Glutamatergic neuron (in vitro differentiated cells): ENCODE results near the gene DXO. TPM values are rescaled to one million over a fixed set of nuclear protein-coding genes. Genes with fewer than 3 reads are reported as not detected.

ENCODE experiments used
- DNase-seq: peaks from one replicate; pipeline ENCODE4 v3.0.0; 2022
- H3K27ac Mint-ChIP-seq: one replicate; pipeline ENCODE4 v1.8.0; 2020; ENCODE audit warnings: mild to moderate bottlenecking, mixed read lengths, inconsistent platforms; ENCODE audit not compliant: unreplicated experiment
- H3K27me3 Mint-ChIP-seq: one replicate; pipeline ENCODE4 v1.8.0; 2020; ENCODE audit warnings: mild to moderate bottlenecking, moderate library complexity, mixed read lengths, inconsistent platforms; ENCODE audit not compliant: unreplicated experiment
- H3K36me3 Mint-ChIP-seq: one replicate; pipeline ENCODE4 v1.8.0; 2020; ENCODE audit warnings: mild to moderate bottlenecking, mixed read lengths, inconsistent platforms; ENCODE audit not compliant: unreplicated experiment
- H3K4me1 Mint-ChIP-seq: one replicate; pipeline ENCODE4 v1.8.0; 2020; ENCODE audit warnings: mild to moderate bottlenecking, low read depth, mixed read lengths, inconsistent platforms; ENCODE audit not compliant: unreplicated experiment
- H3K4me3 Mint-ChIP-seq: one replicate; pipeline ENCODE4 v1.8.0; 2020; ENCODE audit warnings: mild to moderate bottlenecking, mixed read lengths, inconsistent platforms; ENCODE audit not compliant: unreplicated experiment
- H3K9me3 Mint-ChIP-seq: one replicate; pipeline ENCODE4 v1.8.0; 2020; ENCODE audit warnings: mild to moderate bottlenecking, moderate library complexity, mixed read lengths, inconsistent platforms; ENCODE audit not compliant: unreplicated experiment
- total RNA-seq: library from RNA; stranded (reverse); fragmentation: NEBNext Ultra II Directional; extraction: Animal tissue kit (Norgen Biotek cat#: 25700); gene quantifications from one replicate; pipeline ENCODE4 v1.2.1, GENCODE V29; 2021; ENCODE audit not compliant: unreplicated experiment
- TF ChIP-seq, protein P1 (sequence below): fragments of 200-600 bp; sonication (generic); IDR thresholded peaks from one replicate; pipeline ENCODE4 v1.5.0; 2021; ENCODE audit not compliant: partially characterized antibody, unreplicated experiment

The DXO gene
- total RNA-seq, 1 donor from 2014 or later: 23.8 TPM

GRCh38 chr6:31971279-31971992 lies 502 bp downstream of the DXO start:
- H3K9me3 Mint-ChIP-seq: peaks cover 20% of the 10 kb centered on the region
- H3K4me3 Mint-ChIP-seq: peak overlapping the region; percentile 92
- DNase-seq: no peak
- peaks cover 8% of the 10 kb centered on the region for H3K4me1 Mint-ChIP-seq
- H3K36me3 Mint-ChIP-seq: peaks cover 5% of the 10 kb centered on the region
- peak overlapping the region; percentile 79 for H3K27ac Mint-ChIP-seq
- peaks cover 14% of the 10 kb centered on the region for H3K27me3 Mint-ChIP-seq
- TF ChIP-seq, protein P1, sequence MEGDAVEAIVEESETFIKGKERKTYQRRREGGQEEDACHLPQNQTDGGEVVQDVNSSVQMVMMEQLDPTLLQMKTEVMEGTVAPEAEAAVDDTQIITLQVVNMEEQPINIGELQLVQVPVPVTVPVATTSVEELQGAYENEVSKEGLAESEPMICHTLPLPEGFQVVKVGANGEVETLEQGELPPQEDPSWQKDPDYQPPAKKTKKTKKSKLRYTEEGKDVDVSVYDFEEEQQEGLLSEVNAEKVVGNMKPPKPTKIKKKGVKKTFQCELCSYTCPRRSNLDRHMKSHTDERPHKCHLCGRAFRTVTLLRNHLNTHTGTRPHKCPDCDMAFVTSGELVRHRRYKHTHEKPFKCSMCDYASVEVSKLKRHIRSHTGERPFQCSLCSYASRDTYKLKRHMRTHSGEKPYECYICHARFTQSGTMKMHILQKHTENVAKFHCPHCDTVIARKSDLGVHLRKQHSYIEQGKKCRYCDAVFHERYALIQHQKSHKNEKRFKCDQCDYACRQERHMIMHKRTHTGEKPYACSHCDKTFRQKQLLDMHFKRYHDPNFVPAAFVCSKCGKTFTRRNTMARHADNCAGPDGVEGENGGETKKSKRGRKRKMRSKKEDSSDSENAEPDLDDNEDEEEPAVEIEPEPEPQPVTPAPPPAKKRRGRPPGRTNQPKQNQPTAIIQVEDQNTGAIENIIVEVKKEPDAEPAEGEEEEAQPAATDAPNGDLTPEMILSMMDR: no peak

- Mint-ChIP-seq H3K36me3 (peaks cover 5% of the 10 kb centered on the region), H3K4me3 (peak overlapping the region; percentile 92), H3K27ac (no peak overlapping the region)
Measured at GRCh38 chr6:31970604-31971271, 1.2 kb downstream of the DXO start.

DNA sequence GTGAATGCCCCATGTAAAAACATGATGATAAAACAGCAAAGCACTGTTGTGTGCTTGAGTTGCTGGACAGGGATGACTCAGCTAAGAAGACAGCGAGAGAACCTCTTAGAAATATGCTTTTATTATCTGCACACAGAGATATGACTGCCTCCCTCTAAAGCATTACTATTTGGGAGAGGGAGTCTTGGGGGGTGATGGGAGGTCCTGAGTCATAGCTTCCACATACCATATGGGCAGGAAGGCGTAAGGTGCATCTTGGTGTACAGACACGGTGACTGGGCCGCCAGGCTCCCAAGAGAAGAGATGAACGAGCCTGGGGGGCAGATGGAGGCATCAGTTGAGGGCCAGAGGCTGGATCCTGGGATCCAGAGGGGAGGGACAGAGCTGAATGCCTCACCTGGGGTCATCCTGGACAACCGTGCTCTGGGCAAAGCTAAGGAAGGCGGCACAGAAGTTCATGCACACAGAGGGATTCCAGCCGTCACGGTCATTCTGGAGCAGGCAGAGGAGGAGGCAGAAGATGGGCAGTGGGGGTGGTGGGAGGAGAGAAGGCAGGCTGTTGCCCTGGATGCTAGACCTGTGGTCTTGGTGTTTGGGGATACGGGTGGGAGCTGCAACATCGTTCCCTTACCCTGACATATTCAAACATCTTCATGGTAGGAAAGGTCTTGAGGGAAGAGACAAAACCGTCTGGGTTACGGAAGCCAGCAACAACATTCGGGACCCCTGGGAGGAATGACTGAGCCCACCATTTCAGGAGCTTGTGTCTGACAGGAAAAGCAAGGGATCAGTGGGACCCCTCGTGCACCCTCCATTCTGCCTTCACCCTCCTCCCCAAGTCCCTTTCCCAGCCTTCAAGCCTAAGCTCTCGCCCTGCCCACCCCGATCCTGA lies 2.0 kb downstream of the DXO start:
- H3K4me1 Mint-ChIP-seq: peaks cover 8% of the 10 kb centered on the region
- peaks cover 14% of the 10 kb centered on the region for H3K27me3 Mint-ChIP-seq
- peak overlapping the region; percentile 52 for H3K4me3 Mint-ChIP-seq

More at GRCh38 chr6:31970604-31971271, 1.2 kb downstream of the DXO start:
- TF ChIP-seq, protein P1: no peak
- peaks cover 20% of the 10 kb centered on the region for H3K9me3 Mint-ChIP-seq
- H3K4me1 Mint-ChIP-seq: peaks cover 8% of the 10 kb centered on the region
- no peak for DNase-seq
- H3K27me3 Mint-ChIP-seq: peaks cover 14% of the 10 kb centered on the region

DNA sequence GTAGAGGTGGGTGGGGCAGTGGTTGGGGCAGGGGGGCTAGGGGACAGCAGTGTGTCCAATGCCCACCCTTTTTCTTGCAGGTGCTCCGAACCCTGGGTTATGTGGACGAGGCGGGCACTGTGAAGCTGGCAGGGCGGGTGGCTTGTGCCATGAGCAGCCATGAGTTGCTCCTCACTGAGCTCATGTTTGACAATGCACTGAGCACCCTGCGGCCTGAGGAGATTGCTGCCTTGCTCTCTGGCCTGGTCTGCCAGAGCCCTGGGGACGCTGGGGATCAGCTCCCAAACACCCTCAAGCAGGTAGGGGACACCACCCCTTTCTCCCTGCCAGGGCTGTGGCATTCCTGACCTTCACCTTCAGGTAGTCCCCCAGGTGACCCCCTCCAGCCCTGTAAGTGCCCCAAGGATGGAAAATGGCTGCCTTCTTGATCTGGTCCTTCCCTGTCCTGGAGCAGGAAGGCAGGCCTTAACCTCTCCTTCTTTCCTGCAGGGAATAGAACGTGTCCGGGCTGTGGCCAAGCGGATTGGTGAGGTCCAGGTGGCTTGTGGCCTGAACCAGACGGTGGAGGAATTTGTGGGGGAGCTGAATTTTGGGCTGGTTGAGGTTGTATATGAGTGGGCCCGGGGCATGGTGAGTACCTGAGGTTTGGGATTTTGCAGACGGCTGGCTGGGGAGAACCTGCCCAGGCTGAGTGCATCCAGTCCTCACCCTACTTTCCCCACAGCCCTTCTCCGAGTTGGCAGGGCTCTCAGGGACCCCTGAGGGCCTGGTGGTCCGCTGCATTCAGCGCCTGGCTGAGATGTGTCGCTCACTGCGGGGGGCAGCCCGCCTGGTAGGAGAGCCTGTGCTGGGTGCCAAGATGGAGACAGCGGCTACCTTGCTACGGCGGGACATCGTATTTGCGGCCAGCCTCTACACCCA lies 2.9 kb downstream of the DXO start:
- Mint-ChIP-seq H3K4me1 (peaks cover 8% of the 10 kb centered on the region), H3K4me3 (no peak overlapping the region), H3K27ac (no peak overlapping the region), H3K9me3 (peaks cover 16% of the 10 kb centered on the region), H3K36me3 (peaks cover 5% of the 10 kb centered on the region), H3K27me3 (peaks cover 14% of the 10 kb centered on the region)
- no peak for DNase-seq
- TF ChIP-seq, protein P1: no peak

More for the DNA sequence above, 2.0 kb downstream of the DXO start:
- peaks cover 5% of the 10 kb centered on the region for H3K36me3 Mint-ChIP-seq
- peak overlapping the region; percentile 4 for H3K27ac Mint-ChIP-seq
- DNase-seq: no peak
- peaks cover 16% of the 10 kb centered on the region for H3K9me3 Mint-ChIP-seq
- TF ChIP-seq, protein P1: no peak
